Epithelial cell of proximal tubule (primary cell): ENCODE data around the gene WDFY3. TPM values are rescaled to one million over a fixed set of nuclear protein-coding genes. Genes with fewer than 3 reads are reported as not detected.

Experiments
- DNase-seq: peaks from one replicate; pipeline ENCODE4 v3.0.0-alpha.2; 2011; ENCODE audit warnings: low read depth
- H3K4me3 ChIP-seq: 2 replicates; pipeline ENCODE4 v1.5.1; 2011; ENCODE audit warnings: low read depth, mild to moderate bottlenecking, low read length
- CTCF ChIP-seq: conservative IDR thresholded peaks from 2 replicates; pipeline ENCODE4 v1.5.1; 2012; ENCODE audit warnings: low read depth, mild to moderate bottlenecking, low read length
- total RNA-seq: library from RNA; depleted of rRNA; stranded (reverse); fragments of >200 nt; gene quantifications from 2 replicates; pipeline ENCODE4 v1.2.3, GENCODE V29; 2015

Gene WDFY3
- total RNA-seq, 1 donor from 2014 or later = 35.1 TPM

DNA sequence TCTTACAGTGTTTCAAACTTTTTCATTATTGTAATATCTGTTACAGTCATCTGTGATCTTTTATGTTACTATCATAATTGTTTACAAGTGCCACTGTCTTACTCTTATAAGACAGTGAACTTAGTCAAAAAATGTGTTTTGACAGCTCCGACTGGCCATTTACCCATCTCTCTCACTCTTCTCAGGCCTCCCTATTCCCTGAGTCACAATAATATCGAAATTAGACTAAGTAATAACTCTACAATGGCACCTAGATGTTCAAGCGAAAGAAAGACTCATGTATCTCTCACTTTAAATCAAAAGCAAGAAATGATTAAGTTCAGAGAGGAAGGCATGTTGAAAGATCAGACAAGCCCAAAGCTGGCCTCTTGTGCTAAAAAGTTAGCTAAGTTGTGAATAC lies 199.3 kb downstream of the WDFY3 start:
- no peak for TF ChIP-seq CTCF
- no peak for DNase-seq
- H3K4me3 ChIP-seq = no peak overlapping the region

GRCh38 chr4:84753321-84753972 lies 213.0 kb downstream of the WDFY3 start:
- DNase-seq = no peak
- no peak for TF ChIP-seq CTCF
- no peak overlapping the region for H3K4me3 ChIP-seq

DNA sequence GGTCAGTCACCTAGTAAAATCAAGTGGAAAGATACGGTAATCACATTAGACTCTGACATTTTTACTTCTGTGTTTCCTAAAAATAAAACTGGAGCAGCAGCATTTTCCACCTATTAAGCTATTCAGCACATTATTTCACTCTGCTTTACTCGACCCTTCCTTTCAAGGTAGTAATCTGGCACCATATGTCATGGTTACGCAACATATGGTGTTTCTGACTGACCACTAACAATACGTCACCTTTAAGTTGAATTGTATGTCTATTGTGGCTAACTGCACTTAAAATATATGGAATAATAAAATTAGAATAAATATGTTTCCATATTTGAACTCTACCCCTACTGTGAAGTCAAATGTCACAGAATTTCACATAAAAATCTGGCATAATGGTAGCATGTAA lies 214.8 kb downstream of the WDFY3 start:
- H3K4me3 ChIP-seq = no peak overlapping the region
- DNase-seq = no peak
- no peak for TF ChIP-seq CTCF

DNA sequence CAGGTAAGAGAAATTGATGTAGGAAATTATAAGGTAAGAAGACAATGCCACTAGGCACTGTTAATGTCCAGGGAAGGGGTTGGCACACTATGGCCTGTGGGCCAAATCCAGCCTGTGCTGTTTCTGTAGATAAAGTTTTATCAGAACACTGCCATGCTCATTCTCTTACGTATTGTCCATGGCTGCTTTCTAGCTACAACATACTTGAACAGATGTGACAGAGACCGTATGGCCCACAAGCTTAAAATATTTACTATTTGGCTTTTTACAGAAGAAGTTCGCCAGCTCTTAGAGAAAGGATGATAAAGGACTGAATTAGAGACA lies 215.6 kb downstream of the WDFY3 start:
- H3K4me3 ChIP-seq = no peak overlapping the region
- no peak for TF ChIP-seq CTCF
- DNase-seq = no peak

GRCh38 chr4:84750260-84750959 lies 216.1 kb downstream of the WDFY3 start:
- H3K4me3 ChIP-seq = no peak overlapping the region
- TF ChIP-seq CTCF = peak; percentile 68
- no peak for DNase-seq

- DNase-seq = no peak
Observed at GRCh38 chr4:84740057-84740456, 226.4 kb downstream of the WDFY3 start.

More at GRCh38 chr4:84740057-84740456, 226.4 kb downstream of the WDFY3 start:
- no peak for TF ChIP-seq CTCF
- H3K4me3 ChIP-seq = no peak overlapping the region
